ENCODE measurements around the gene NR3C2.

DNA sequence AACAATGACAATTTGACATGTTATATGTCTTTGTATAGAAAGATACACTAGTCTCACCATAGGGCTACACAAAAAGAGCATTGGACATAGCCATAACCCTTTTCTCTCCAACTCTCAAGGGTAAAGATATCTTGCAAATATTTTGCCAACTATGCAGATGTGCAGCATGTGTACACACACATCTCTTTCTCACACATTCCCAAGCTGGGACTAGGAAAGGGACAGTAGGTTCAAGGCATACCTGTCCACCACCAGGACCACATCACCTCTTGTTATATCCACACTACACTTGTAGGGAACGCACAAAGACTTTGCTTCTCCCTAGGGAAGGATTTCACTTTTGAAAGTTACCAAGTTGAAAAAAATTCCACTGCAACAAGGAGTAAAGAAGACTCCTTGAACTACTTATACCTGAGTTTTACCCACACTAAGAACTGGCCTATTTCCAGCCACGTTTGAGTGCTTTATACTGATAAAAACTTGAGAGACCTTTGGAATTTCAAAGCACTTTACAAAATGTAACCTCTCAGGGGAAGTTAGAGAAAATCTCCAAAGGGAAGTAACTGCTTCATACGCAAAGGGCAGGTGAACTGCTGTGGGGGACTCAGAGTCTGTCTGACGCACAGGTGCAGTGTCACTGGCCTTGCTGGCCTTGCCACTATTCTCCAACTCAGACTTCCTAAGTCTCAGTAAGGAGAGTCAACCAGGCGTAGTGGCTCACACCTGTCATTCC, 36.9 kb downstream of the NR3C2 start:
- no peak for TF ChIP-seq POLR2A (IDR thresholded peaks at IDR 0.05)
- TF ChIP-seq, protein P1, sequence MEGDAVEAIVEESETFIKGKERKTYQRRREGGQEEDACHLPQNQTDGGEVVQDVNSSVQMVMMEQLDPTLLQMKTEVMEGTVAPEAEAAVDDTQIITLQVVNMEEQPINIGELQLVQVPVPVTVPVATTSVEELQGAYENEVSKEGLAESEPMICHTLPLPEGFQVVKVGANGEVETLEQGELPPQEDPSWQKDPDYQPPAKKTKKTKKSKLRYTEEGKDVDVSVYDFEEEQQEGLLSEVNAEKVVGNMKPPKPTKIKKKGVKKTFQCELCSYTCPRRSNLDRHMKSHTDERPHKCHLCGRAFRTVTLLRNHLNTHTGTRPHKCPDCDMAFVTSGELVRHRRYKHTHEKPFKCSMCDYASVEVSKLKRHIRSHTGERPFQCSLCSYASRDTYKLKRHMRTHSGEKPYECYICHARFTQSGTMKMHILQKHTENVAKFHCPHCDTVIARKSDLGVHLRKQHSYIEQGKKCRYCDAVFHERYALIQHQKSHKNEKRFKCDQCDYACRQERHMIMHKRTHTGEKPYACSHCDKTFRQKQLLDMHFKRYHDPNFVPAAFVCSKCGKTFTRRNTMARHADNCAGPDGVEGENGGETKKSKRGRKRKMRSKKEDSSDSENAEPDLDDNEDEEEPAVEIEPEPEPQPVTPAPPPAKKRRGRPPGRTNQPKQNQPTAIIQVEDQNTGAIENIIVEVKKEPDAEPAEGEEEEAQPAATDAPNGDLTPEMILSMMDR (IDR thresholded peaks at IDR 0.05) = no peak

Measured in adrenal gland (tissue), 5 donors.